SK-N-SH (cell line): Measurements from ENCODE around the gene PRDM15.

Experiments
- MXI1 ChIP-seq: IDR thresholded peaks from 2 replicates; pipeline ENCODE4 v1.6.1; 2012; ENCODE audit warnings: mild to moderate bottlenecking, low read depth, low read length, improper control_type of control experiment
- NRF1 ChIP-seq: IDR thresholded peaks from 2 replicates; pipeline ENCODE4 v1.6.1; 2012; ENCODE audit warnings: low read depth, mild to moderate bottlenecking, low read length
- SIN3A ChIP-seq: IDR thresholded peaks from 2 replicates; pipeline ENCODE4 v1.6.1; 2012; ENCODE audit warnings: low read depth, mild to moderate bottlenecking, low read length, moderate library complexity, borderline replicate concordance
- TF ChIP-seq, protein P1 (sequence below): fragments of 200-600 bp; sonication (generic); IDR thresholded peaks from 2 replicates; pipeline ENCODE4 v1.6.1; 2017; ENCODE audit warnings: antibody characterized with exemption, mild to moderate bottlenecking, moderate library complexity
- TF ChIP-seq, protein P2 (sequence below): fragments of 150-350 bp; IDR thresholded peaks from 2 replicates; pipeline ENCODE4 v1.6.1; 2017; ENCODE audit warnings: antibody characterized with exemption, low read length, low read depth, borderline replicate concordance

DNA sequence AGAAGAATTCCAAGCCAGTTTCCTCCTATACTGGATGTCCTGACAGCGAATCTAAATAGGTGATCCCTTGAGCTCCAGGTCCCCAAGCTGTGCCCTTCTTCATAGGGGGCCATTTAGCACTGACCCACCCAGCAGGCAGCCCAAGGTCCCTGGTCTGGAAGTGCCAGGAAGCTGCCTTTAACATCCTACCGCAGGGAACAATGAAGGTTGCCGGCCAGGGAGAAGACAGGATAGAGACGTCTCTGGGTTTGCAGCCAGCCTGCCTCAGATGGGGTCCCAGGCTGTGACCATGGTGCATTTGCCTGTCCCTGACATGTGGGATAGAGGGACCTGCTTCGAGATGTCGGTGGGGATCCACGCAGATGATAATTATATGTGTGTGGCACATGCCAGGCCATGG, 109.6 kb downstream of the PRDM15 start:
- TF ChIP-seq MXI1: no peak
- TF ChIP-seq SIN3A: no peak
- TF ChIP-seq, protein P1, sequence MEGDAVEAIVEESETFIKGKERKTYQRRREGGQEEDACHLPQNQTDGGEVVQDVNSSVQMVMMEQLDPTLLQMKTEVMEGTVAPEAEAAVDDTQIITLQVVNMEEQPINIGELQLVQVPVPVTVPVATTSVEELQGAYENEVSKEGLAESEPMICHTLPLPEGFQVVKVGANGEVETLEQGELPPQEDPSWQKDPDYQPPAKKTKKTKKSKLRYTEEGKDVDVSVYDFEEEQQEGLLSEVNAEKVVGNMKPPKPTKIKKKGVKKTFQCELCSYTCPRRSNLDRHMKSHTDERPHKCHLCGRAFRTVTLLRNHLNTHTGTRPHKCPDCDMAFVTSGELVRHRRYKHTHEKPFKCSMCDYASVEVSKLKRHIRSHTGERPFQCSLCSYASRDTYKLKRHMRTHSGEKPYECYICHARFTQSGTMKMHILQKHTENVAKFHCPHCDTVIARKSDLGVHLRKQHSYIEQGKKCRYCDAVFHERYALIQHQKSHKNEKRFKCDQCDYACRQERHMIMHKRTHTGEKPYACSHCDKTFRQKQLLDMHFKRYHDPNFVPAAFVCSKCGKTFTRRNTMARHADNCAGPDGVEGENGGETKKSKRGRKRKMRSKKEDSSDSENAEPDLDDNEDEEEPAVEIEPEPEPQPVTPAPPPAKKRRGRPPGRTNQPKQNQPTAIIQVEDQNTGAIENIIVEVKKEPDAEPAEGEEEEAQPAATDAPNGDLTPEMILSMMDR: no peak
- no peak for TF ChIP-seq NRF1
- TF ChIP-seq, protein P2, sequence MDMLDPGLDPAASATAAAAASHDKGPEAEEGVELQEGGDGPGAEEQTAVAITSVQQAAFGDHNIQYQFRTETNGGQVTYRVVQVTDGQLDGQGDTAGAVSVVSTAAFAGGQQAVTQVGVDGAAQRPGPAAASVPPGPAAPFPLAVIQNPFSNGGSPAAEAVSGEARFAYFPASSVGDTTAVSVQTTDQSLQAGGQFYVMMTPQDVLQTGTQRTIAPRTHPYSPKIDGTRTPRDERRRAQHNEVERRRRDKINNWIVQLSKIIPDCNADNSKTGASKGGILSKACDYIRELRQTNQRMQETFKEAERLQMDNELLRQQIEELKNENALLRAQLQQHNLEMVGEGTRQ: no peak
